Left lung (tissue), 10 donors: Measurements from ENCODE around the gene PKD2L1. TPM values are rescaled to one million over a fixed set of nuclear protein-coding genes. Genes with fewer than 3 reads are reported as not detected.
A peak's percentile ranks its signal among the peaks of the same experiment; 100 is the strongest.

Experiments used
- ATAC-seq: fragments of 200-7000 bp; cut with Tn5 transposase; one replicate; pipeline ENCODE4 v1.9.1; 2020; ENCODE audit warnings: moderate library complexity
- DNase-seq, 4 donors: peaks; one replicate each; pipeline ENCODE4 v3.0.0-alpha.2; 2013 to 2020
- H3K27ac ChIP-seq, 2 donors: fragments of 200-600 bp; sonication (generic) in 1 of 2; one replicate each; pipeline versions ENCODE4 v1.5.0 to v1.8.0; 2020 to 2021
- H3K27me3 ChIP-seq, 2 donors: fragments of 200-600 bp; sonication (generic) in 1 of 2; one replicate each; pipeline versions ENCODE4 v1.5.0 to v1.8.0; 2020 to 2021
- H3K36me3 ChIP-seq, 2 donors: fragments of 200-600 bp; sonication (generic) in 1 of 2; one replicate each; pipeline versions ENCODE4 v1.5.0 to v1.8.0; 2020 to 2021
- H3K4me1 ChIP-seq, 2 donors: fragments of 200-600 bp; one replicate each; pipeline ENCODE4 v1.8.0; 2021
- H3K4me3 ChIP-seq, 2 donors: fragments of 200-600 bp; sonication (generic) in 1 of 2; one replicate each; pipeline versions ENCODE4 v1.5.0 to v1.8.0; 2020 to 2021; ENCODE audit warnings: mild to moderate bottlenecking in 1 of 2
- H3K9me3 ChIP-seq, 2 donors: fragments of 200-600 bp; sonication (generic) in 1 of 2; one replicate each; pipeline versions ENCODE4 v1.5.0 to v1.8.0; 2020 to 2021
- CTCF ChIP-seq, 2 donors: fragments of 200-600 bp; sonication (generic) in 1 of 2; IDR thresholded peaks; one replicate each; pipeline versions ENCODE4 v1.5.0 to v1.8.0; 2021; ENCODE audit warnings: antibody characterized with exemption in 2 of 2
- intact Hi-C, 2 donors: fragments of 100-400 bp; cut with DNase I; formaldehyde crosslinking; loops; one replicate each; pipeline versions ENCODE4 v1.11.2 to v1.14.2; 2022
- polyA plus RNA-seq, 6 donors: library from polyadenylated mRNA; unstranded; fragments of 120-200 nt; gene quantifications; one replicate each; pipeline ENCODE4 v1.2.1, GENCODE V29; 2013; ENCODE audit not compliant: insufficient read length in 6 of 6
- total RNA-seq, 2 donors: library from RNA; stranded (reverse); fragmentation: NEBNext Ultra II Directional; extraction: Animal tissue kit (Norgen Biotek cat#: 25700); gene quantifications; one replicate each; pipeline ENCODE4 v1.2.1, GENCODE V29; 2021
- donor health status: DM: no; HTN: yes; CAD: no.
- donor health status: DM: no; HTN: no; CAD: no.

The PKD2L1 gene
- total and polyA plus RNA-seq, 8 donors: 0.22 to 0.47 (median 0.32) TPM; not detected in 1

DNA sequence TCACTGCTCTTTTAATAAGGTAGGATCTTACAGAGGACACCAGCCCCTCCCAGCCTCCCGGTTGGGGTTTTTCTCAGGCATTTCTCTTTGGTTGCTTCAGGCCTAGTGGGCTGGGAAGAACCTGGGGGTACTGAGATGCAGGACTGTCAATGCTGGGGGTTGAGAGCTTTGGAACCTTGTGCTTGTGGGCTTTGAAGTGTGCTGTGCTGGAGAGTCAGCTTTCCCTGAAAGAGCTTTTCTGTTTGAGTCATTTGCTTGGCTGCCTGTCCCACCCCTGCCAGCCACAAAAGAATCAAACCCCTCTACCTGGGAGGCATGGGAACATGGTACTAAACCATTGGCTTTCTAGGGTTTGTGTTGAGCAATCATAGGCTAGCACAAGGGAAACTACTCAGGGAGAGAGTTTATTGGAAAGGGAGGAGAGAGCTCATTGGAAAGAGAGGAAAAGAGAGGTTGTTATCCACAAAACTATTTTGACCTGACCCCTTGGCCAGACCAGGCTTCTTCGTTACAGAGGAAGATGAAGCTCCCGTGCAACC is 18.4 kb upstream of the PKD2L1 start:
- DNase-seq (no peak), ATAC-seq (no peak)
- H3K4me1 ChIP-seq: peaks cover 0 to 51% of the 10 kb centered on the region in 2 donors
- TF ChIP-seq CTCF (IDR thresholded peaks at IDR 0.05): no peak
- intact Hi-C loops: loop anchor here in 1 of 2 donors (10.0 kb wide), 1 partner anchor 86 kb away; no protein-coding TSS in a partner anchor
- H3K4me3 ChIP-seq: peak overlapping the region; percentile 54 to 82
- no peaks in the 10 kb centered on the region for H3K9me3 ChIP-seq
- H3K27ac ChIP-seq: peak overlapping the region in 1 of 2 donors; percentile 7
- peaks cover 0 to 48% of the 10 kb centered on the region in 2 donors for H3K36me3 ChIP-seq
- H3K27me3 ChIP-seq: peaks cover 0 to 9% of the 10 kb centered on the region in 2 donors

DNA sequence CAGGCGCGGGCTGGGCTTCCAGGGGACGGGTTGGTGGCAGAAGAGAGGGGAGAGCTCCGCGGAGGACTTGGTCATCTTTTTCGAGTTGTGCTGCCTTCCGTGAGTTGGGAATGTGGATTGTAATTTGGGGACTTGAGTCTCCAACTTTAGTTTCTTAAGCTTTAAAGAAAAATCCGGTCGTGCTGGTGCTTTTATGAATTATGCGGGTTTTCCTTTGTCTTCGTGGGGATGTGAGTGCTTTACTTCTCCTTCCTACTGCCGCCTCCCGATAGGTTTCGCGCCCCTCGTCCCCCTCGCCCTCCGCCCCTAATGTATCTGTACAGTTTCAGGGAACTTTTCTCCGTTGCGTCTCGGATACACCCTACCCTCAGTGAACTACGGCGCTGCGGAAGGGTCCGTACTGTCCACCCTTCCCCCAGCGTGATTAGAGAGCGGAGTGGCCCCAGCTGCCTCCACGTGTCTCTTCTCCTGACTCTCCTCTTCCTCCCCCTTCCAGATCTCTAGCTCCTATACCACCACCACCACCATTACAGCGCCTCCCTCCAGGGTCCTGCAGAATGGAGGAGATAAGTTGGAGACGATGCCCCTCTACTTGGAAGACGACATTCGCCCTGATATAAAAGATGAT is 17.7 kb upstream of the PKD2L1 start:
- no peaks in the 10 kb centered on the region for H3K9me3 ChIP-seq
- H3K27me3 ChIP-seq: peaks cover 0 to 9% of the 10 kb centered on the region in 2 donors
- H3K4me3 ChIP-seq: peak overlapping the region; percentile 54 to 82
- H3K36me3 ChIP-seq: peaks cover 0 to 40% of the 10 kb centered on the region in 2 donors
- peak; percentile 11 for ATAC-seq
- TF ChIP-seq CTCF (IDR thresholded peaks at IDR 0.05): no peak
- peak overlapping the region; percentile 71 to 78 for H3K27ac ChIP-seq
- no peak for DNase-seq
- H3K4me1 ChIP-seq: peaks cover 0 to 51% of the 10 kb centered on the region in 2 donors
- intact Hi-C loops: loop anchor here in 1 of 2 donors (10.0 kb wide), 1 partner anchor 87 kb away; no protein-coding TSS in a partner anchor

GRCh38 chr10:100346765-100347567 is 16.9 kb upstream of the PKD2L1 start, which contains the start of gene SCD:
Gene SCD, plus strand, starts transcription at chr10:100347233. Its CDS starts 272 bp downstream, at chr10:100347505.
- Histone ChIP-seq H3K4me3 (peak within 1 kb of the TSS; percentile 54 to 82), H3K4me1 (peaks cover 0 to 44% of the 10 kb centered on the region in 2 donors), H3K36me3 (peaks cover 0 to 33% of the 10 kb centered on the region in 2 donors), H3K9me3 (no peaks in the 10 kb centered on the region), H3K27ac (peak within 1 kb of the TSS; percentile 71 to 78), H3K27me3 (peaks cover 0 to 9% of the 10 kb centered on the region in 2 donors)
- intact Hi-C loops: loop anchor here in 1 of 2 donors (10.0 kb wide), 1 partner anchor 88 kb away; no protein-coding TSS in a partner anchor
- ATAC-seq (peak; percentile 88), DNase-seq (peak; percentile 49 to 94 (median 82))
- no peak for TF ChIP-seq CTCF (IDR thresholded peaks at IDR 0.05)

GRCh38 chr10:100346351-100346764 is 16.3 kb upstream of the PKD2L1 start:
- Histone ChIP-seq H3K4me3 (peak overlapping the region; percentile 54 to 82), H3K4me1 (peaks cover 0 to 42% of the 10 kb centered on the region in 2 donors), H3K27ac (peak overlapping the region; percentile 71 to 78), H3K36me3 (peaks cover 0 to 27% of the 10 kb centered on the region in 2 donors), H3K9me3 (no peaks in the 10 kb centered on the region), H3K27me3 (peaks cover 0 to 9% of the 10 kb centered on the region in 2 donors)
- peak in 3 of 4 donors; percentile 55 to 95 (median 83) for DNase-seq
- TF ChIP-seq CTCF (IDR thresholded peaks at IDR 0.05): no peak
- intact Hi-C loops: loop anchor here in 1 of 2 donors (10.0 kb wide), 1 partner anchor 88 kb away; no protein-coding TSS in a partner anchor
- ATAC-seq: peak; percentile 78
